ELR (cell line): ENCODE measurements around the gene EEF1E1.

Source experiments
- DNase-seq: peaks from one replicate; pipeline ENCODE4 v3.0.0-alpha.2; 2015; ENCODE audit warnings: low read depth

Gene EEF1E1

DNA sequence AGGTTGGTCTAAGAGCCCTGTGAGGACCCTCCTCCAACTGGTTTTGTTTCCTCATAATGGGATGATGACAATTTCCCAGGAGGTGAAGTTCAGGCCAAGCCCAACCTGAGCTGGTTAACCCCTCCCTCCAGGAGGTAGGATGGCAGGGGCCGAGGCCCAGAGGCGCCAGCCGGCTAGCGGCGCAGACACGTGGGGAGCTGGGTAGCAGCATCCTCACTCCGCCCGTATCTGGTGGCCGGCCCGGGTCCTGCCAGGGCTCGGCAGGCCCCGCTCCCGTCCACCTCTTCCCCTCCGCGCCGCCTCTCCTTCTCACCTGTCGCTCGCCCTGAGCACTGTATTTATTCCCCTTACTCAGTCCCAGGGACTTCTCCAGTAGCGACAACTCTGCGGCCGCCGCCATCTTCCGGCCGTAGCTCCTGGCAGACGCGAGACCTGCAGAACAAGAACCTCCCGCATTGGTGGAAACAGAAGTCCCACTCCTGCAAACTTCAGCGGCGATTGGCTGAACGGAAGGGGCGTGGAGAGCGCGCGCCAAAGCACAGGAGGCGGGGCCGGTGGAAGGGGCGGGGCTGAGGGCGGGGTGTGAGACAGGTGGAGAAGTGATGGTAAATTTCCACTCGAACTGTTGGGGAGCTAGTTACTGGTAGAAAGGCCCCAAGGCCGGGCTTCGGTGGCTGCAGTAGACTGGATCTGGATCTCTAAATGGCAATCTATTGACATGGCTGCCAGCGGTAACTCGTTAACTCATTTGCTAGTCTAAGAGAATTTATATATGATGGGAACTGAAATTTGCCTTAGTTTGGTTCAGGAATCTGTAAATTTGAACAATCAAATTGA lies at the start of gene EEF1E1:
TSS of gene EEF1E1 (minus strand) at position 427 of the 837 bp plus-strand sequence. CDS start at position 400, 27 bp downstream.
- peak; percentile 97 for DNase-seq

DNA sequence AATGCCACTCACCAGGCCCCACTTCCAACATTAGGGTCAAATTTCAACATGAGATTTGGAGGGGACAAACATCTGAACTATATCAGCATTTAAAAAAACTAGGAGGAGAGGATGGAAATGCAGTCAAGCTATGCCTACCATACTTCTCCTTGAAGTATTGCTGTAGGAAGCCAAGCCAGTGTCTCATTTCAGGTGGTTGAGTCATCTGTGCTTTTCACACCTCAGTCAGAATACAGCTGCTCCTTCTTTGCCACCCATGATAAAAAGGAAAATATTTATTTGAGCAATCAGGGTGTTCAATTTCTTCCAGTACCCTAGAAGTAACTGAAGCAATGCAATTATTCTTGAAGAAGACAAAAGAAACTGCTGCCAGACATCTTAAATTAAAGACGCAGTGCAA lies 47.0 kb upstream of the EEF1E1 start:
- no peak for DNase-seq

- DNase-seq = no peak
Observed at GRCh38 chr6:8143945-8144344, 41.6 kb upstream of the EEF1E1 start.

- no peak for DNase-seq
Observed at GRCh38 chr6:8139451-8139850, 37.1 kb upstream of the EEF1E1 start.

GRCh38 chr6:8137529-8137939 lies 35.2 kb upstream of the EEF1E1 start:
- DNase-seq = no peak

GRCh38 chr6:8135276-8135675 lies 32.9 kb upstream of the EEF1E1 start:
- DNase-seq = no peak

DNA sequence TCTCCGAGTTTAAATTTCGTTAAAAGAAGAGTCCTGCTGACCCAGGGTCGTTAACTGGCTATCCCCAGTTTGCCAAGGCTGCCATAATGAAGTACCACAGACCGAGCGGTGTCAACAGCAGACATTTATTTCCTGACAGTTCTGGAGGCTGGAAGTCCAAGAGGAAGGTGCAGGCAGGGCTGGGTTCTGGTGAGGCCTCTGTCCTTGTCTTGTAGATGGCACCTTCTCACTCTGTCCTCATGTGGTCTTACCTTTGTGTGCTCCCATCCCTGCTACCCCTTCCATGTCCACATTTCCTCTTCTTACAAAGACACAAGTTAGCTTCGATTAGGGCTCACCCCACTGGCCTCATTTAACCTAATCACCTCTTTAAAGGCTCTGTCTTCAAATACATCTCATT lies 29.8 kb upstream of the EEF1E1 start:
- DNase-seq = no peak

DNA sequence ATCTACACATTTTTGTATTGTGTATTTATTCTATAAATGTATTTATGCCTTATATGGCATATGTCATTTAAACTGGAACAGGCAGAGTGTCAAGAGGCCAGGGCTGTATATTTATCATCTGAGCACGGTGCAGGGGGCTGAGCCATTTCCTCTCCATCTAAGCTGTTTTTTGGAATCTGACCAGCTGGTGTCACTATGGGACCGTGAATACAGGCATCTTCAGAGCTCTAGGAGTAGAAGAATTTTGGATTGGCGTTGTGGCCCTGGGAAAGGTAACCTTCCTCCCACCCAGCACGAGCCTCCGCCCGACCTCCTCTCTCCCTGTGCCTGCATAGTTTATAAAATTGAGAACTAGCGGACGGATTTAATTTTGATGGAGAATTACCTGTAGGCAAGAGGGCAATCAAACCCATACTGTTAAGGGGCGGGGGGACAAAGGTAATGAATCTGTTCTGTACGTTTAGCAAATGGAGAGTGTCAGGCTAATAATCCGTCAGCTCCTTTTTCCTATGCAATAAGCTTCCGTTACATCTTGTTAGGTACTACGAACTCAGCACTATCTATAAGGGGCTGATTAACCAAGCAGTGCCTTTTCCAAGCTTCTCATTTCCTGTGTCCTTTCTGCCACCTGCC lies 29.0 kb upstream of the EEF1E1 start:
- peak; percentile 81 for DNase-seq

DNA sequence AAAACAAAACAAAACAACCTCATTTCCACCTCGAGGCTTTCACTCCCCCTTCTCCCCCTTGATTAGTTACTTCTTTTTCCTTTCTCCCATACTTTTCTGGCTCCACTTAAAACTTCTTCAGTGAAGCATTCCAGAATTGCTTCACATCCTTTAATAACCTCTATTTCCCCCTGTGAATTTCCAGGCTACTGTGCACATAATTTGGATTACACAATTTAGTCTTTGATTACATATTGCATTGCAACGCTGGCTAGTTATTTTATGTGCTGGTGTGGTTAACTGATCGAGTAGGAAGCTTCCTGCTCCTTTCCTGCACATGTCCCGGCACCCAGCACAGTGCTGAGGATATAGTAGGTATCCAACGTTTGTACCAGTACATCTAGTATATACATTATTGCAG lies 28.1 kb upstream of the EEF1E1 start:
- no peak for DNase-seq

- DNase-seq = no peak
Observed at GRCh38 chr6:8123236-8123635, 20.9 kb upstream of the EEF1E1 start.

DNA sequence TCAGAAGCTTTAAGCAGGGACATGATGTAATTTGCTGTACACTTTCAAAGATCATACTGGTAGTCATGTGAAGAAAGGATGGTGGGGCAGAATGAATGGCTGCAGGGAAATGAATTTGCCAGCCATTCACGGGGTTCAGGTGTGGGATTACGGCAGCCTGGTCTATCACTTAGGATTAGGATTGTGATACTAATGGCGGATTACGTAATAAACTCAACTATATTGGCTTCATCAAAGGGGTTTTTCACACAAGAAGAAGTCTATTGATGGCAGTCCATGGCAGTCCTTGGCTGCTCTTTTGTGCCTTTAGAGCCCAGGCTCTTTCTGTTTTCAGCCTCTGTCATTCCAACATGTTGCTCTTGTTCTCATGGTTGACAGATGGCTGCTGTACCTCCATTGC lies 12.6 kb upstream of the EEF1E1 start:
- no peak for DNase-seq

GRCh38 chr6:8113131-8113654 lies 10.8 kb upstream of the EEF1E1 start:
- no peak for DNase-seq

DNA sequence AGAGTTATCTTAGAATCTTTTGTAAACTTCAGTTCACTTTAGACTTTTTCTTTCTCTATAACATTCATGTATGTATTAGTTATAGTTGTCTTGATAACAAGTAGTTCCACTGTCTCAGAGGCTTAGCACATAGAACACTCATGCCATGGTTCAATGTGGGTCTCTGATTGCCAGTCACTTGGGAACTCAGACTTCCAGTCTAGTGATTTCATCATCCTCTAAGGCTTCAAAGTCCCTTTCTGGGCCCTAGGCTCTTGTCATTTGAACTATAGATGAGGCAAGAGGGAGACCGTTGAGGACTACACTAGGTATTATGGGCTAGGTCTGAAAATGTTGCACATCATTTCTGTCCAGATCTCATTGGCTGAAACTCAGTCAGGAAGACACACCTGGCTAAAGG lies 8.4 kb upstream of the EEF1E1 start:
- no peak for DNase-seq

- DNase-seq = no peak
Observed at GRCh38 chr6:8110117-8110721, 7.9 kb upstream of the EEF1E1 start.

GRCh38 chr6:8108759-8109539 lies 6.6 kb upstream of the EEF1E1 start:
- no peak for DNase-seq

GRCh38 chr6:8108031-8108660 lies 5.8 kb upstream of the EEF1E1 start:
- peak; percentile 98 for DNase-seq

DNA sequence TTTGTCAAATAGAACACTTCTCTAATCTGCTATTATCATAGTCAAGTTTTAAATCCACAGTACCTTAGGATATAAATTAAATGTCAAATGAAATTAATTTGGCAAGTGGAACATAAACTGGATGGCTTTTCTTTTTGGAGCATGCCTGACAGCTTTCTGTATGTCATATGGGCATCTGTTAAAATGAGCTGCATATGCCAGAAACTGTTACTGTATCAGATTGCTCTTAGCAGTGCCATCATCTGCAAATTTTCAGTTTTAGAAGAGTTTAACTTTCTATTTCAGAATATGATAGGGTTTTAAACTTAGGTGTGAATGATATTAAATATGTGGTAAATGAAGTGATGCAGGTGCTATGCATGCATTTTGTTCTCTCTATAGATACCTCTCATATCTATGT lies 3.4 kb upstream of the EEF1E1 start:
- DNase-seq = no peak

DNA sequence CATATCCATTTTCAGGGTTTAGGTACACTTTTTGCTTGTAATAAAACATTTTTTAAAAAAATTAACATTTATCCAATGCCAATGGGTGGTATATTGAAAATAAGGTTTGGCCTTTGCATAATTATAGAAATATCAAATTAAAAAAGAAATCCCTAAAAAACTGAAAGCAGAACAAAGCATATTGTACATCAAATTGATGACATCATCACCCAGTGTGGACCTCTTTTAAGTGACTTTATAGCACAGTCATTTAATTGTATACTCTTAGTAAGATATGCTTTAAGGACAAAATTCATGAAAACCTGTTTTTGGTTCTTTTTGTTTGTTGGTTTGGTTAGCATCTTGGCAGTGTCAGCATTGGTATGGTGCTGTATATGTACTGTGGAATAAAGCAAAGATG lies 1.4 kb upstream of the EEF1E1 start:
- no peak for DNase-seq

DNA sequence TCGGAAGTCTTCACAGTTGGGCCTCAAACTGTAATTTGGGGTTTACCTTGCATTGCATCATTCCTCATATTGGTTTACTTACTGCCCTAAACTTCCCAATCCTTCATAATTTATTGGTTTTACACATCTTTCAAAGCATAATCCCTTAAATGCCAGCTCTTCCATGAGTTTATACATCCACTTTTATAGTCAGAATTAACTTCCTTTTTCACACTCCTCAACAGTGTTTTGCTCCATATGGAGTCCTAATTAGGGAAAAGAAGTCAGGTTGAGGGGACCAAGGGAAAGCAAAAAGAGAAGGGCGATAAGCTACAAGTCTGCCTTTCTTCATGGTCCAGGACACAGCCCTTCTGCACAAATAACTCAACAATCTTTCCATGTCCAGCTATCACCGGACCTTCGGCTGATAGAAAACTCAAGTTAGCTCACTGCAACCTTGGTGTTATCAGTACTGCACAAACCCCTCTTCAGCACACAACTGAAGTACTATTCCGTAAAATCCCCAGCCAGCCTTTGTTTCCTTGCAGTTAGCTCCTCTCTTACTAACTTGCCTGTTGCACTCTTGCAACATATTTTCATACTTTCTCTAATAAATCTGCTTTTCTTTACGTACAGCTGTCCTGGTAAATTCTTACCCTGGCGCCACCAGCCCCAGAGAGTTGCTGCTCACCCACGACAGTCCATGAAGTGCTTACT lies 2.0 kb downstream of the EEF1E1 start:
- DNase-seq = no peak

DNA sequence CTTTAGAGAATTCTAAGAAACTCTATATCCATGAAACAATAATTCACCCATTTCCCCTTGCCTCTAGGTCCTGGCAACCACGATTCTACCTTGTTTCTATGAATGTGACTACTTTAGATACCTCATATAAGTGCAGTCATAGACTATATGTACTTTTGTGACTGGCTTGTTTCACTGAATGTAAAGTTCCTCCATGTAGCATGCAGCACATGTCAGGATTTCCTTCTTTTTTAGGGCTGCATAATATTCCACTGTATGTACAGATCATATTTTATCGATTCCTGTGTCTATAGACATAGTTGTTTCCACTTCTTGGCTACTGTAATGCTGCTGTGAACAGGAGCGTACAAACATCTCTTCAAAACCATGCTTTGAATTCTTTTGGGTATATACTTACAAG lies 11.7 kb downstream of the EEF1E1 start:
- DNase-seq = no peak

- no peak for DNase-seq
Observed at GRCh38 chr6:8088886-8089285, 13.5 kb downstream of the EEF1E1 start.
